GM12892 (cell line): Measurements from ENCODE around the gene NPAS3.

Source experiments
- POLR2A ChIP-seq: IDR thresholded peaks from 2 replicates; pipeline ENCODE4 v1.6.1; 2011; ENCODE audit warnings: low read depth, low read length, control low read depth
- POLR2AphosphoS5 ChIP-seq: IDR thresholded peaks from 2 replicates; pipeline ENCODE4 v1.6.1; 2011; ENCODE audit warnings: low read depth, low read length, control low read depth
- TAF1 ChIP-seq: IDR thresholded peaks from 2 replicates; pipeline ENCODE4 v1.6.1; 2011; ENCODE audit warnings: low read depth, mild to moderate bottlenecking, control low read depth, low read length, borderline replicate concordance

- no peak for TF ChIP-seq POLR2A
- TF ChIP-seq POLR2AphosphoS5: no peak
- no peak for TF ChIP-seq TAF1
Measured at GRCh38 chr14:33201116-33201515, 262.4 kb downstream of the NPAS3 start.
